ENCODE data around the gene VKORC1L1. TPM values are rescaled to one million over a fixed set of nuclear protein-coding genes. Genes with fewer than 3 reads are reported as not detected.
A peak's percentile ranks its signal among the peaks of the same experiment; 100 is the strongest.
"Not testable (repeated sequence)": the region's sequence is repeated elsewhere in the genome, so short reads cannot be mapped to it uniquely, and the experiment has no call there.

Gene VKORC1L1
- polyA plus RNA-seq, 3 donors, result 28.4 to 33.7 (median 29.8) TPM

GRCh38 chr7:65915921-65916657 lies 43.2 kb downstream of the VKORC1L1 start:
- no peak for DNase-seq (ENCODE audit: extremely low read depth in 1 of 11, low read depth in 9 of 11, low spot score in 4 of 11)

- DNase-seq (ENCODE audit: extremely low read depth in 1 of 11, low read depth in 9 of 11, low spot score in 4 of 11), result no peak
Observed at GRCh38 chr7:65923316-65923715, 50.4 kb downstream of the VKORC1L1 start.

- no peak for DNase-seq (ENCODE audit: extremely low read depth in 1 of 11, low read depth in 9 of 11, low spot score in 4 of 11)
Observed at GRCh38 chr7:65924193-65924592, 51.3 kb downstream of the VKORC1L1 start.

- DNase-seq (ENCODE audit: extremely low read depth in 1 of 11, low read depth in 9 of 11, low spot score in 4 of 11), result no peak
Observed at GRCh38 chr7:65925040-65925439, 52.2 kb downstream of the VKORC1L1 start.

- DNase-seq (ENCODE audit: extremely low read depth in 1 of 11, low read depth in 9 of 11, low spot score in 4 of 11), result no peak
Observed at GRCh38 chr7:65926588-65926987, 53.7 kb downstream of the VKORC1L1 start.

GRCh38 chr7:65927489-65928448 lies 54.9 kb downstream of the VKORC1L1 start:
- DNase-seq (ENCODE audit: extremely low read depth in 1 of 11, low read depth in 9 of 11, low spot score in 4 of 11), result peak in 1 of 11 donors; percentile 5

GRCh38 chr7:65931685-65932084 lies 58.8 kb downstream of the VKORC1L1 start:
- DNase-seq (ENCODE audit: extremely low read depth in 1 of 11, low read depth in 9 of 11, low spot score in 4 of 11), result no peak

GRCh38 chr7:65937296-65937695 lies 64.4 kb downstream of the VKORC1L1 start:
- no peak for DNase-seq (ENCODE audit: extremely low read depth in 1 of 11, low read depth in 9 of 11, low spot score in 4 of 11)

GRCh38 chr7:65938336-65938895 lies 65.5 kb downstream of the VKORC1L1 start:
- no peak for DNase-seq (ENCODE audit: extremely low read depth in 1 of 11, low read depth in 9 of 11, low spot score in 4 of 11)

GRCh38 chr7:65945787-65946186 lies 72.9 kb downstream of the VKORC1L1 start:
- not testable (repeated sequence) for DNase-seq (ENCODE audit: extremely low read depth in 1 of 11, low read depth in 9 of 11, low spot score in 4 of 11)

- DNase-seq (ENCODE audit: extremely low read depth in 1 of 11, low read depth in 9 of 11, low spot score in 4 of 11), result no peak
Observed at GRCh38 chr7:65946904-65947303, 74.0 kb downstream of the VKORC1L1 start.

GRCh38 chr7:65951837-65952578 lies 79.1 kb downstream of the VKORC1L1 start:
- DNase-seq (ENCODE audit: extremely low read depth in 1 of 11, low read depth in 9 of 11, low spot score in 4 of 11), result no peak

GRCh38 chr7:65953001-65953720 lies 80.3 kb downstream of the VKORC1L1 start:
- DNase-seq (ENCODE audit: extremely low read depth in 1 of 11, low read depth in 9 of 11, low spot score in 4 of 11), result no peak

GRCh38 chr7:65953890-65954450 lies 81.1 kb downstream of the VKORC1L1 start:
- DNase-seq (ENCODE audit: extremely low read depth in 1 of 11, low read depth in 9 of 11, low spot score in 4 of 11), result no peak

GRCh38 chr7:65955718-65956117 lies 82.8 kb downstream of the VKORC1L1 start:
- DNase-seq (ENCODE audit: extremely low read depth in 1 of 11, low read depth in 9 of 11, low spot score in 4 of 11), result no peak

GRCh38 chr7:65960351-65961074 lies 87.6 kb downstream of the VKORC1L1 start:
- DNase-seq (ENCODE audit: extremely low read depth in 1 of 11, low read depth in 9 of 11, low spot score in 4 of 11), result no peak

GRCh38 chr7:65962033-65962432 lies 89.2 kb downstream of the VKORC1L1 start:
- DNase-seq (ENCODE audit: extremely low read depth in 1 of 11, low read depth in 9 of 11, low spot score in 4 of 11), result no peak

GRCh38 chr7:65964671-65965070 lies 91.8 kb downstream of the VKORC1L1 start:
- not testable (repeated sequence) for DNase-seq (ENCODE audit: extremely low read depth in 1 of 11, low read depth in 9 of 11, low spot score in 4 of 11)
